Keratinocyte (primary cell): Measurements from ENCODE around the gene CLCN5.

Experiments
- EZH2 ChIP-seq: IDR thresholded peaks from one replicate; pipeline ENCODE4 v1.6.1; 2012; ENCODE audit warnings: inconsistent platforms, mild to moderate bottlenecking, low read length, moderate library complexity
- TF ChIP-seq, protein P1 (sequence below), 3 experiments: IDR thresholded peaks in 1 of 3; conservative IDR thresholded peaks in 1 of 3; optimal IDR thresholded peaks in 1 of 3; 2 replicates in 2 of 3; 3 replicates in 1 of 3; pipeline versions ENCODE3 to v1.5.1; 2011; ENCODE audit warnings: low read length in 3 of 3, mild to moderate bottlenecking in 3 of 3, moderate library complexity in 2 of 3, control low read depth in 1 of 3, inconsistent platforms in 1 of 3; ENCODE audit not compliant: insufficient read depth in 2 of 3; ENCODE audit errors: extremely low read depth in 1 of 3

- TF ChIP-seq, protein P1, sequence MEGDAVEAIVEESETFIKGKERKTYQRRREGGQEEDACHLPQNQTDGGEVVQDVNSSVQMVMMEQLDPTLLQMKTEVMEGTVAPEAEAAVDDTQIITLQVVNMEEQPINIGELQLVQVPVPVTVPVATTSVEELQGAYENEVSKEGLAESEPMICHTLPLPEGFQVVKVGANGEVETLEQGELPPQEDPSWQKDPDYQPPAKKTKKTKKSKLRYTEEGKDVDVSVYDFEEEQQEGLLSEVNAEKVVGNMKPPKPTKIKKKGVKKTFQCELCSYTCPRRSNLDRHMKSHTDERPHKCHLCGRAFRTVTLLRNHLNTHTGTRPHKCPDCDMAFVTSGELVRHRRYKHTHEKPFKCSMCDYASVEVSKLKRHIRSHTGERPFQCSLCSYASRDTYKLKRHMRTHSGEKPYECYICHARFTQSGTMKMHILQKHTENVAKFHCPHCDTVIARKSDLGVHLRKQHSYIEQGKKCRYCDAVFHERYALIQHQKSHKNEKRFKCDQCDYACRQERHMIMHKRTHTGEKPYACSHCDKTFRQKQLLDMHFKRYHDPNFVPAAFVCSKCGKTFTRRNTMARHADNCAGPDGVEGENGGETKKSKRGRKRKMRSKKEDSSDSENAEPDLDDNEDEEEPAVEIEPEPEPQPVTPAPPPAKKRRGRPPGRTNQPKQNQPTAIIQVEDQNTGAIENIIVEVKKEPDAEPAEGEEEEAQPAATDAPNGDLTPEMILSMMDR (optimal IDR thresholded peaks at IDR 0.05 in 1 of 3, IDR thresholded peaks at IDR 0.05 in 1 of 3, conservative IDR thresholded peaks at IDR 0.05 in 1 of 3; ENCODE audit: extremely low read depth in 1 of 3, insufficient read depth in 2 of 3, low read length in 3 of 3) = peak; percentile 8 to 68 (median 25)
- TF ChIP-seq EZH2 = no peak
These were observed 159.0 kb downstream of the CLCN5 start for GRCh38 chrX:50081282-50081889.
